Caco-2 (cell line): ENCODE data around the gene TYK2. TPM values are rescaled to one million over a fixed set of nuclear protein-coding genes. Genes with fewer than 3 reads are reported as not detected.
A peak's percentile ranks its signal among the peaks of the same experiment; 100 is the strongest.
"Not testable (repeated sequence)": the region's sequence is repeated elsewhere in the genome, so short reads cannot be mapped to it uniquely, and the experiment has no call there.

Experiments used
- BruUV-seq: library from RNA; stranded (reverse); fragments of 400-500 nt; replicated peaks from 2 replicates; lab custom pipeline; 2021; lab: Mats Ljungman, UMichigan
- CTCF ChIA-PET: fragments of 300-600 bp; sonication (Branson Sonifier 250); formaldehyde crosslinking; loops from one replicate; lab custom pipeline; 2022; ENCODE audit warnings: antibody characterized with exemption; lab: Charles Lee
- POLR2A ChIA-PET: fragments of 300-600 bp; sonication (Branson Sonifier 250); formaldehyde crosslinking; loops from one replicate; lab custom pipeline; 2022; ENCODE audit warnings: antibody characterized with exemption; lab: Charles Lee
- DNase-seq, 2 experiments: peaks; one replicate each; pipeline versions ENCODE4 v3.0.0 to v3.0.0-alpha.2; 2020 to 2022
- H3K27me3 ChIP-seq: replicated peaks from 2 replicates; pipeline ENCODE4 v1.6.0; 2011; ENCODE audit warnings: low read length; ENCODE audit not compliant: control insufficient read depth, insufficient read depth
- H3K36me3 ChIP-seq: 2 replicates; pipeline ENCODE4 v1.5.1; 2011; ENCODE audit warnings: low read length; ENCODE audit not compliant: control insufficient read depth, insufficient read depth
- H3K4me1 ChIP-seq: fragments of 250-450 bp; sonication (Bioruptor Pico); 2 replicates; pipeline ENCODE4 v1.5.1; 2020; ENCODE audit warnings: mild to moderate bottlenecking
- H3K4me3 ChIP-seq: 2 replicates; pipeline ENCODE4 v1.5.1; 2011; ENCODE audit warnings: low read depth, mild to moderate bottlenecking, control low read depth, low read length
- H3K9me3 ChIP-seq: fragments of 250-450 bp; sonication (Bioruptor Pico); 2 replicates; pipeline ENCODE4 v1.5.1; 2020; ENCODE audit warnings: mild to moderate bottlenecking, moderate library complexity
- H3K27ac Mint-ChIP-seq: one replicate; pipeline ENCODE4 v1.8.0; 2022; ENCODE audit warnings: mixed read lengths; ENCODE audit not compliant: unreplicated experiment
- H3K27me3 Mint-ChIP-seq: one replicate; pipeline ENCODE4 v1.8.0; 2022; ENCODE audit warnings: mixed read lengths; ENCODE audit not compliant: insufficient read depth, unreplicated experiment
- H3K36me3 Mint-ChIP-seq: one replicate; pipeline ENCODE4 v1.8.0; 2022; ENCODE audit warnings: mild to moderate bottlenecking, mixed read lengths; ENCODE audit not compliant: insufficient read depth, unreplicated experiment
- H3K4me1 Mint-ChIP-seq: one replicate; pipeline ENCODE4 v1.8.0; 2022; ENCODE audit warnings: low read depth, mixed read lengths; ENCODE audit not compliant: unreplicated experiment
- H3K4me3 Mint-ChIP-seq: one replicate; pipeline ENCODE4 v1.8.0; 2022; ENCODE audit warnings: mild to moderate bottlenecking, moderate library complexity, mixed read lengths; ENCODE audit not compliant: unreplicated experiment
- H3K9me3 Mint-ChIP-seq: one replicate; pipeline ENCODE4 v1.8.0; 2022; ENCODE audit warnings: mixed read lengths; ENCODE audit not compliant: unreplicated experiment
- intact Hi-C: fragments of 100-400 bp; cut with micrococcal nuclease; formaldehyde crosslinking; loops from one replicate; pipeline ENCODE4 v1.10.0; 2022; ENCODE audit not compliant: unreplicated experiment
- total RNA-seq: library from RNA; stranded (reverse); gene quantifications from 2 replicates; pipeline ENCODE4 v1.2.3, GENCODE V29; 2022
- TF ChIP-seq, protein P1 (sequence below), 2 experiments: fragments of 200-600 bp in 1 of 2; IDR thresholded peaks; 1 replicate in 1 of 2; 2 replicates in 1 of 2; pipeline versions ENCODE4 v1.5.1 to v1.8.0; 2011 to 2022; ENCODE audit warnings: antibody characterized with exemption in 1 of 2, control low read depth in 1 of 2, inconsistent platforms in 1 of 2, low read depth in 1 of 2, low read length in 1 of 2, mild to moderate bottlenecking in 1 of 2, moderate library complexity in 1 of 2; ENCODE audit not compliant: insufficient read depth in 1 of 2, severe bottlenecking in 1 of 2, unreplicated experiment in 1 of 2

Gene TYK2
- total RNA-seq, 1 experiment from 2014 or later: 134 TPM

DNA sequence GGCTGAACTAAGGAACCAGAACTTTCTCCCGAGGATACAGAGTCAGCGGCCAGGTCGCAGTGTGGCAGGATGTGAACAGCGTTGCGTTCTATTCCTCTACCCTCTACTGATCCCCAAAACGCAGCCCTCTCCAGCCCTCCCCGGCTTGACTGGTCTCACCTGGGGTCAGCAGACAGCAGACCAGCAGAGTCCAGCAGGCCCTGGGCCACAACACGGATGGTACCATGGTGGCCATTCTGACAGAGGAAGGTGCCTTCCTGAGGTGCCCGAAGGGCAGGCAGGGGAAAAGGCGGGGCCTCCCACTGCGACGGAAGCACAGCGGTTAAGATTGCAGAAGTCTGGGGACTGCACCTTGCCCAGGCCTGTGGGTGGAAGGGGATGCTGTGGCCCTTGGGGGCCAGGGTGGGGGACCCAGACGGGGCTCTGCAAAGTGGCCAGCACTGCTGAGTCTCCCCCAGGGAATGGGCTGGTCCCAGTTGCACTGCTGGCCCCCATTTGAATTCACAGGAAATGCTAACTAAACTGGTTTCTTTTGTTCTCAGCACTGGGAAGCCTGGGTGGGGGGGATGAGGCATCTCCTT lies 40.9 kb downstream of the TYK2 start, which contains the start of gene ICAM3:
TSS of gene ICAM3 (minus strand) at position 245 of the 581 bp plus-strand sequence. CDS start at position 235, 10 bp downstream.
- Mint-ChIP-seq H3K36me3 (peaks cover 5% of the 10 kb centered on the region), H3K9me3 (no peaks in the 10 kb centered on the region), H3K4me3 (no peak within 1 kb of the TSS), H3K27me3 (no peaks in the 10 kb centered on the region), H3K4me1 (no peaks in the 10 kb centered on the region), H3K27ac (peak within 1 kb of the TSS; percentile 38)
- H3K9me3 ChIP-seq: no peaks in the 10 kb centered on the region
- 0 out of 2 replicates have a peak, but pooled peaks cover 6% of the 10 kb centered on the region for H3K4me1 ChIP-seq
- intact Hi-C loops: no loop called here
- ChIA-PET POLR2A (no interaction called here), CTCF (no interaction called here)
- no peaks in the 10 kb centered on the region for H3K27me3 ChIP-seq
- DNase-seq: no peak
- TF ChIP-seq, protein P1, sequence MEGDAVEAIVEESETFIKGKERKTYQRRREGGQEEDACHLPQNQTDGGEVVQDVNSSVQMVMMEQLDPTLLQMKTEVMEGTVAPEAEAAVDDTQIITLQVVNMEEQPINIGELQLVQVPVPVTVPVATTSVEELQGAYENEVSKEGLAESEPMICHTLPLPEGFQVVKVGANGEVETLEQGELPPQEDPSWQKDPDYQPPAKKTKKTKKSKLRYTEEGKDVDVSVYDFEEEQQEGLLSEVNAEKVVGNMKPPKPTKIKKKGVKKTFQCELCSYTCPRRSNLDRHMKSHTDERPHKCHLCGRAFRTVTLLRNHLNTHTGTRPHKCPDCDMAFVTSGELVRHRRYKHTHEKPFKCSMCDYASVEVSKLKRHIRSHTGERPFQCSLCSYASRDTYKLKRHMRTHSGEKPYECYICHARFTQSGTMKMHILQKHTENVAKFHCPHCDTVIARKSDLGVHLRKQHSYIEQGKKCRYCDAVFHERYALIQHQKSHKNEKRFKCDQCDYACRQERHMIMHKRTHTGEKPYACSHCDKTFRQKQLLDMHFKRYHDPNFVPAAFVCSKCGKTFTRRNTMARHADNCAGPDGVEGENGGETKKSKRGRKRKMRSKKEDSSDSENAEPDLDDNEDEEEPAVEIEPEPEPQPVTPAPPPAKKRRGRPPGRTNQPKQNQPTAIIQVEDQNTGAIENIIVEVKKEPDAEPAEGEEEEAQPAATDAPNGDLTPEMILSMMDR (IDR thresholded peaks at IDR 0.05; ENCODE audit: insufficient read depth in 1 of 2, low read depth in 1 of 2, low read length in 1 of 2, severe bottlenecking in 1 of 2, unreplicated experiment in 1 of 2): no peak
- no peak within 1 kb of the TSS for H3K4me3 ChIP-seq
- no TSS peak for BruUV-seq
- H3K36me3 ChIP-seq: no peaks in the 10 kb centered on the region

DNA sequence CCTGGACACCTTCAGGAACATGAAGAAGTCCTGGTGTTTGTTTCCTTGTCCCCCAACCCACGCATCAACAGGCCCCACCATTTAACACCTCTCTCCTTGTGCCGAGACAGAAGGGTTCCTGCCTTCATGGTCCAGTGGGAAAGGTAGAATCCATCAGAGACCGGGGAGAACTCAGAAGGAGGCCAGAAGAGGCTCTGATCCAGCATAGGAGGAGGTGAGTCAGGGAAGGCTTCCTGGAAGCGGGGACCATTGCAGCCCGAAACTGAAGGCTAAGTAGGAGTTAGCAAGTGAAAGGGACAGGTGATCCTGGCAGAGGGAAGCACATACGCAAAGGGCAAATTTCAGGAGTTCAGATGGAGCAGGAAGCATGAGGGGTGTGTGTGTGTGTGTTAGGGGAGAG lies 41.4 kb downstream of the TYK2 start:
- no TSS peak for BruUV-seq
- peaks cover 5% of the 10 kb centered on the region for H3K36me3 Mint-ChIP-seq
- DNase-seq: no peak
- H3K9me3 Mint-ChIP-seq: no peaks in the 10 kb centered on the region
- Histone ChIP-seq H3K4me3 (no peak overlapping the region), H3K4me1 (peaks cover 6% of the 10 kb centered on the region; the same call in 1 of the 2 replicates), H3K27me3 (no peaks in the 10 kb centered on the region), H3K36me3 (no peaks in the 10 kb centered on the region), H3K9me3 (no peaks in the 10 kb centered on the region)
- TF ChIP-seq, protein P1 (IDR thresholded peaks at IDR 0.05; ENCODE audit: insufficient read depth in 1 of 2, low read depth in 1 of 2, low read length in 1 of 2, severe bottlenecking in 1 of 2, unreplicated experiment in 1 of 2): no peak
- CTCF ChIA-PET: interaction anchor here (0.6 kb wide), 1 partner anchor 12 kb away, joined by 3 read pairs; no protein-coding TSS in a partner anchor
- H3K4me1 Mint-ChIP-seq: no peaks in the 10 kb centered on the region
- intact Hi-C loops: no loop called here
- H3K27ac Mint-ChIP-seq: peak overlapping the region; percentile 38
- no peaks in the 10 kb centered on the region for H3K27me3 Mint-ChIP-seq
- H3K4me3 Mint-ChIP-seq: no peak overlapping the region
- POLR2A ChIA-PET: no interaction called here

DNA sequence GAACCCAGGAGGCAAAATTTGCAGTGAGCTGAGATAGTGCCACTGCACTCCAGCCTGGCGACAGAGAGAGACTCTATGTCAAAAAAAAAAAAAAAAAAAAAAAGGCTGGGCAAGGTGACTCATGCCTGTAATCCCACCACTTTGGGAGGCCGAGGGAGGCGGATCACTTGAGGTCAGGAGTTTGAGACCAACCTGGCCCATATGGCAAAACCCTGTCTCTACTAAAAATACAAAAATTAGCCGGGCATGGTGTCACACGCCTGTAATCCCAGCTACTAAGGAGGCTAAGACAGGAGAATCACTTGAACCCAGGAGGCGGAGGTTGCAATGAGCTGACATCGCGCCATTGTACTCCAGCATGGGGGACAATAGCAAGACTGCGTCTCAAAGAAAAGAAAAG lies 43.6 kb downstream of the TYK2 start:
- CTCF ChIA-PET, BruUV-seq, H3K27me3 ChIP-seq, H3K27me3 Mint-ChIP-seq, H3K4me3 ChIP-seq, H3K9me3 Mint-ChIP-seq, POLR2A ChIA-PET, H3K27ac Mint-ChIP-seq, H3K36me3 ChIP-seq, H3K9me3 ChIP-seq, DNase-seq, H3K4me1 ChIP-seq, H3K4me1 Mint-ChIP-seq, H3K4me3 Mint-ChIP-seq, intact Hi-C loops: not testable (repeated sequence)
- H3K36me3 Mint-ChIP-seq: peaks cover 22% of the 10 kb centered on the region
